Caco-2 (cell line): Measurements from ENCODE around the gene ADAMTSL2. TPM values are rescaled to one million over a fixed set of nuclear protein-coding genes. Genes with fewer than 3 reads are reported as not detected.

Experiments used
- BruUV-seq: library from RNA; stranded (reverse); fragments of 400-500 nt; replicated peaks from 2 replicates; lab custom pipeline; 2021; lab: Mats Ljungman, UMichigan
- CTCF ChIA-PET: fragments of 300-600 bp; sonication (Branson Sonifier 250); formaldehyde crosslinking; loops from one replicate; lab custom pipeline; 2022; ENCODE audit warnings: antibody characterized with exemption; lab: Charles Lee
- POLR2A ChIA-PET: fragments of 300-600 bp; sonication (Branson Sonifier 250); formaldehyde crosslinking; loops from one replicate; lab custom pipeline; 2022; ENCODE audit warnings: antibody characterized with exemption; lab: Charles Lee
- DNase-seq, 2 experiments: peaks; one replicate each; pipeline versions ENCODE4 v3.0.0 to v3.0.0-alpha.2; 2020 to 2022
- H3K27me3 ChIP-seq: replicated peaks from 2 replicates; pipeline ENCODE4 v1.6.0; 2011; ENCODE audit warnings: low read length; ENCODE audit not compliant: control insufficient read depth, insufficient read depth
- H3K36me3 ChIP-seq: 2 replicates; pipeline ENCODE4 v1.5.1; 2011; ENCODE audit warnings: low read length; ENCODE audit not compliant: control insufficient read depth, insufficient read depth
- H3K4me1 ChIP-seq: fragments of 250-450 bp; sonication (Bioruptor Pico); 2 replicates; pipeline ENCODE4 v1.5.1; 2020; ENCODE audit warnings: mild to moderate bottlenecking
- H3K4me3 ChIP-seq: 2 replicates; pipeline ENCODE4 v1.5.1; 2011; ENCODE audit warnings: low read depth, mild to moderate bottlenecking, control low read depth, low read length
- H3K9me3 ChIP-seq: fragments of 250-450 bp; sonication (Bioruptor Pico); 2 replicates; pipeline ENCODE4 v1.5.1; 2020; ENCODE audit warnings: mild to moderate bottlenecking, moderate library complexity
- H3K27ac Mint-ChIP-seq: one replicate; pipeline ENCODE4 v1.8.0; 2022; ENCODE audit warnings: mixed read lengths; ENCODE audit not compliant: unreplicated experiment
- H3K27me3 Mint-ChIP-seq: one replicate; pipeline ENCODE4 v1.8.0; 2022; ENCODE audit warnings: mixed read lengths; ENCODE audit not compliant: insufficient read depth, unreplicated experiment
- H3K36me3 Mint-ChIP-seq: one replicate; pipeline ENCODE4 v1.8.0; 2022; ENCODE audit warnings: mild to moderate bottlenecking, mixed read lengths; ENCODE audit not compliant: insufficient read depth, unreplicated experiment
- H3K4me1 Mint-ChIP-seq: one replicate; pipeline ENCODE4 v1.8.0; 2022; ENCODE audit warnings: low read depth, mixed read lengths; ENCODE audit not compliant: unreplicated experiment
- H3K4me3 Mint-ChIP-seq: one replicate; pipeline ENCODE4 v1.8.0; 2022; ENCODE audit warnings: mild to moderate bottlenecking, moderate library complexity, mixed read lengths; ENCODE audit not compliant: unreplicated experiment
- H3K9me3 Mint-ChIP-seq: one replicate; pipeline ENCODE4 v1.8.0; 2022; ENCODE audit warnings: mixed read lengths; ENCODE audit not compliant: unreplicated experiment
- CTCF ChIP-seq, 2 experiments: fragments of 200-600 bp in 1 of 2; IDR thresholded peaks; 1 replicate in 1 of 2; 2 replicates in 1 of 2; pipeline versions ENCODE4 v1.5.1 to v1.8.0; 2011 to 2022; ENCODE audit warnings: antibody characterized with exemption in 1 of 2, control low read depth in 1 of 2, inconsistent platforms in 1 of 2, low read depth in 1 of 2, low read length in 1 of 2, mild to moderate bottlenecking in 1 of 2, moderate library complexity in 1 of 2; ENCODE audit not compliant: insufficient read depth in 1 of 2, severe bottlenecking in 1 of 2, unreplicated experiment in 1 of 2
- intact Hi-C: fragments of 100-400 bp; cut with micrococcal nuclease; formaldehyde crosslinking; loops from one replicate; pipeline ENCODE4 v1.10.0; 2022; ENCODE audit not compliant: unreplicated experiment
- total RNA-seq: library from RNA; stranded (reverse); gene quantifications from 2 replicates; pipeline ENCODE4 v1.2.3, GENCODE V29; 2022

Gene ADAMTSL2
- total RNA-seq, 1 experiment from 2014 or later: 0.68 TPM

GRCh38 chr9:133487331-133487725, 47.2 kb upstream of the ADAMTSL2 start:
- CTCF ChIA-PET: interaction anchor here (0.6 to 1.5 kb wide), 3 partner anchors 9 to 145 kb away, joined by 3 to 5 read pairs (median 5); partner anchors contain the start of genes CACFD1 and SLC2A6

GRCh38 chr9:133488686-133489252, 45.7 kb upstream of the ADAMTSL2 start:
- H3K27me3 ChIP-seq: no peaks in the 10 kb centered on the region

More at GRCh38 chr9:133487331-133487725, 47.2 kb upstream of the ADAMTSL2 start:
- Histone ChIP-seq H3K27me3 (no peaks in the 10 kb centered on the region), H3K36me3 (no peaks in the 10 kb centered on the region), H3K4me1 (peaks cover 11% of the 10 kb centered on the region; the same call in 1 of the 2 replicates), H3K4me3 (no peak overlapping the region), H3K9me3 (no peaks in the 10 kb centered on the region)
- H3K4me1 Mint-ChIP-seq: peaks cover 7% of the 10 kb centered on the region
- no peak overlapping the region for H3K27ac Mint-ChIP-seq
- intact Hi-C loops: loop anchor here (5.0 kb wide), 1 partner anchor 300 kb away; no protein-coding TSS in a partner anchor
- no peak for TF ChIP-seq CTCF (IDR thresholded peaks at IDR 0.05; ENCODE audit: insufficient read depth in 1 of 2, low read depth in 1 of 2, low read length in 1 of 2, severe bottlenecking in 1 of 2, unreplicated experiment in 1 of 2)
- no peaks in the 10 kb centered on the region for H3K9me3 Mint-ChIP-seq
- H3K36me3 Mint-ChIP-seq: no peaks in the 10 kb centered on the region
- H3K27me3 Mint-ChIP-seq: peaks cover 3% of the 10 kb centered on the region
- DNase-seq: no peak
- H3K4me3 Mint-ChIP-seq: no peak overlapping the region
- POLR2A ChIA-PET: no interaction called here
- no TSS peak for BruUV-seq

More at GRCh38 chr9:133488686-133489252, 45.7 kb upstream of the ADAMTSL2 start:
- no peak overlapping the region for H3K4me3 Mint-ChIP-seq
- no peaks in the 10 kb centered on the region for H3K9me3 Mint-ChIP-seq
- H3K27ac Mint-ChIP-seq: no peak overlapping the region
- Histone ChIP-seq H3K4me3 (no peak overlapping the region), H3K9me3 (no peaks in the 10 kb centered on the region), H3K36me3 (no peaks in the 10 kb centered on the region), H3K4me1 (peaks cover 11% of the 10 kb centered on the region; the same call in 1 of the 2 replicates)
- ChIA-PET POLR2A (no interaction called here), CTCF (no interaction called here)
- intact Hi-C loops: loop anchor here (5.0 kb wide), 1 partner anchor 301 kb away; no protein-coding TSS in a partner anchor
- no peaks in the 10 kb centered on the region for H3K36me3 Mint-ChIP-seq
- no peak for TF ChIP-seq CTCF (IDR thresholded peaks at IDR 0.05; ENCODE audit: insufficient read depth in 1 of 2, low read depth in 1 of 2, low read length in 1 of 2, severe bottlenecking in 1 of 2, unreplicated experiment in 1 of 2)
- peaks cover 7% of the 10 kb centered on the region for H3K4me1 Mint-ChIP-seq
- no peaks in the 10 kb centered on the region for H3K27me3 Mint-ChIP-seq
- no TSS peak for BruUV-seq
- DNase-seq: no peak
